GM18909 (cell line): ENCODE measurements around the gene PHETA1.
"Not testable (repeated sequence)": the region's sequence is repeated elsewhere in the genome, so short reads cannot be mapped to it uniquely, and the experiment has no call there.

ENCODE experiments used
- ATAC-seq: cut with Tn5 transposase; IDR thresholded peaks from one replicate; pipeline ENCODE4 v1.9.1; 2021; ENCODE audit warnings: mild to moderate bottlenecking; ENCODE audit not compliant: unreplicated experiment, poor library complexity

PHETA1 gene

DNA sequence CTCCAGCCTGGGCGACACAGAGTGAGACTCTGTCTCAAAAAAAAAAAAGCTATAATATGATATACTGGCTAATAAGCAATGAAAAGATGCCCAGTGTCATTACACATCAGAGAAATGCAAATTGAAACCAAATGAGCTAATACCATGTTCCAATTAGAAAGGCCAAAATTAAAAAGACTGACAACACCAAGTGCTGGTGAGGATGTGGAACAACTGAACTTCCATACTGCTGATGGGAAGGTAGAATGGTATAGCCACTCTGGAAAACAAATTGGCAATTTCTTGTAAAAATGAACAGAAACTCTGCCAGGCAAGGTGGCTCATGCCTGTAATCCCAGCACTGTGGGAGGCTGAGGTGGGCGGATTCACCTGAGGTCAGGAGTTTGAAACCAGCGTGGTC lies 8.5 kb upstream of the PHETA1 start:
- ATAC-seq = no peak

- not testable (repeated sequence) for ATAC-seq
Observed at GRCh38 chr12:111373231-111373630, 4.3 kb upstream of the PHETA1 start.

- ATAC-seq = no peak
Observed at GRCh38 chr12:111369496-111370220, 763 bp upstream of the PHETA1 start.

DNA sequence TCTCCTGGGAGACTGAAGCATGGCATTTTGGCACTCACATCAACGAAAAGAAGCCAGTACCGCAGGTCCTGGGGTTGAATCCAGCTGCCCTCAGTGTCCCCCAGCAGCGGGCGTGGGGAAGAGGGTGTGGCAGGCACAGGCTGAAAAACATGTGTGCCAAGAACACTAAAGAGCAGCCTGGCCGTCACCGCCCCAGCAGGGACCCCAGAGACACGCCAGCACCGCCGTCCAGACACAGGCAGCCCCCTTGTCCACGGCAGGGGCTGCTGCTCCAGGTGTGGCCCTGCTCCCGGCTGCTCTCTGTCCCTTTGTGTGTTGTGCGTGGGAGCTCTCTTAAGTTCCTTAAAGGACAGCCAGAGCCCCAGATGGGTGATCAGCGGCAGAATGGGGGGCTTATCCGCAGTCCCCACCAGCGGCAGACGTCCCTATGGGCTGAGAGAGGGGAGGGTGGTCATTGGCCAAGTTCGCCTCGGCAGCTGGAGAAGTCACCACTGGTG lies 556 bp downstream of the PHETA1 start:
- no peak for ATAC-seq

DNA sequence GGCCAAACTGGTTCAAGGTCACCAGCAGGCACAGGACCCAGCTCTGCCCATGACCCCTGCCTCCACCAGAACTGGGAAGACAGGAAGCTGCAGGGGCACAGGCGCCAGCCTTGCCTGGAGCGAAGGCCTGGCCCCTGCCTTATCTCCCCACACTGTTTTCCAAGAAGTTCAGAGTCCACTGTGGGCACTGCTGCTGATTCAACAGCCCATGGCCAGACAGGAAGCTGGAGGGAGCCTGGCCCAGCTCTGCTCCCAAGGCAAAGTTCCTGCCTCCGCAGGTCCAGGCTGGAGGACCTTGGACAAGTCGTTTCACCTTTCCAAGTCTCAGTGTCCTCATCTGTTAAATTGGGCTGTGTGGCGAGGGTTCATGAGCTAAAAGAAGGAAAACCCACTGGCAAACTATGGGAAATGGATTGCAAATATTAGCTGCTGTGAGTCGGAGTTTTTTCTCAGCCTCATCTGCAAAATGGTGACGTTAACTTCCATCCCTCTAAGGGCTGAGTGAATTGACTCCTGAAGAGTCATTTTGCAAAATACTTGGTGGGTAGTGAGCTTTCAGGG lies 1.2 kb downstream of the PHETA1 start:
- no peak for ATAC-seq

GRCh38 chr12:111366583-111366982 lies 2.3 kb downstream of the PHETA1 start:
- no peak for ATAC-seq

DNA sequence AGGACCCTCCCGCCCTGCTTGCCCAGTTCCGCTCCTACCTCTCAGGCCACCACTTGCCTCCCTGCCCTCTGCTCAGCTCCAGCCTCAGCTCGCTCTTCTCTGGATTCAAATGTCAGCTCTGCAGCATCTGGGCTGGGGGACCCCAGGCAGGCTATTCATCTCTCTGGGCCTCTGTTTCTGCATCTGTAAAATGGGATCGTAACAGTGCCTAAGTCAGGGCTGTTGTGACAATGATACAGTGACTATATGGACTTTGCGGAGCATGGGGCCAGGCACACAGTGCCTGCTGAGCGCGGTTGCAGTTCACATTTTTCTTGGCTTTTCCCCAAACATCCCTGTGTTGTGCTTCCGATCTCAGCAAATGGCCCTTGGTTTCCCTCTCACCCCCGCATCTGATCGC lies 2.8 kb downstream of the PHETA1 start:
- ATAC-seq = no peak

DNA sequence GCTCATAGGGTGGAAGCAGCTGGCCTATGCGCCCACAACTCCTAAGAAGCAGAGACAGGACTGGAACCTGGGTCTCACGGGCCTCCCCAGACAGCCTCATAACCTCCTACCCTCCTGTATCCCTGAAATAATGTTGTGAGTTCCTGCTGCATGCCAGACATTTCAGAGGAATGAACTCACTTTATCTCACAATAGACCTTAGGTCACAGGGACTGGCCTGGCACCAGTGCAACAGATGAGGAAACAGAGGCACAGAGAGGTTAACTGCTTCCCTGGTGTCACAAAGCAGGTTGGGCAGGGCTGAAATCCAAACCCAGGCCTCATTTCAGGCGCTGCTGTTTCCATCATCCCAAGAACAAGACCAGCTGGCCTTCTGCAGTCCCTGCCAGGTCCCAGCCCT lies 5.3 kb downstream of the PHETA1 start:
- no peak for ATAC-seq

- no peak for ATAC-seq
Observed at GRCh38 chr12:111362687-111363475, 6.0 kb downstream of the PHETA1 start.

- ATAC-seq = no peak
Observed at GRCh38 chr12:111361717-111362576, 6.9 kb downstream of the PHETA1 start.

GRCh38 chr12:111361073-111361716 lies 7.7 kb downstream of the PHETA1 start:
- no peak for ATAC-seq

DNA sequence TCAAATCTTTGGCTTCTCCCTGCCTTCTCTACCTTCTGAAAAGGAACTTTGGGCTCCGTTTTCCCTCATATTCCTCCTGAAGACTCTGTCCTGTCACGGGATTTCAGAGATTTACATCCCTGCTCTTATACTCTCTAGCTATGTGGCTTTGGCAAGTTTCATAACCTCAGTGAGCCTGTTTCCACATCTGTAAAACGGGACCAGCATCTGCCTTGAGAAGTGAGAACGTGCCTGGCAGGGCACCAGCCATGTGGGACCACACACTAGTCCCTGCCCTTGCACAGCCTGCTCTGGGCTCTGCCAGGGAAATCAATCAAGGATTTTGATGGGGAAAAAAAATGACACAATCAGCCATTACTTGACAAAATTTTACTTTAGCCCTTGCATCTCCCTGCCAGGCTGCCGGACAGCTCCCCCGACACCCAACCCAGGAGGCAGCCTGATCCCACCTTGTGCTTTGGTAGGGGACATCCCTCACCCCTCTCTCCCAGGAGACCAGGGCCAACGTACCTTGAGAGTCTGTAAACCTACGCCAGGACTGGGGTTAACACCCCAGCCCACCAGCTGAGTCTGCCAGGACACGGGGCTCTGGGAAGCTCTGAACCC lies 8.5 kb downstream of the PHETA1 start:
- no peak for ATAC-seq

DNA sequence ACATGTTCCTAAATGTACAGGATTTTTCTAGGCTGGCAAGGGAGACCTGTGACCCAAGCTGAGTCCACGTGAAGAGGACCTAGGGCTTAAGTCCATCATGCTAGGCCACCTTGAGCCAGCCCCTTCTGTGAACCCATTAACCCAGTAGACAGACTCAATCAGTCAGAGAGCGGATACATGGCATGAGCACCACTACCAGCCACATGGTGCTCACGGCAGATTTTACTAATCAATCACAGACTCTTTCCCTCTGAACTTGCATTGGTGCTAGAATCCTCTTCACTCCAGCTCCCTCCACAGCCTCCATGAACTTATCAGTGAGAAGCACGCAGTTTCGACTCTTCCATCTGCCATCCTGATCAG lies 9.0 kb downstream of the PHETA1 start:
- ATAC-seq = no peak

DNA sequence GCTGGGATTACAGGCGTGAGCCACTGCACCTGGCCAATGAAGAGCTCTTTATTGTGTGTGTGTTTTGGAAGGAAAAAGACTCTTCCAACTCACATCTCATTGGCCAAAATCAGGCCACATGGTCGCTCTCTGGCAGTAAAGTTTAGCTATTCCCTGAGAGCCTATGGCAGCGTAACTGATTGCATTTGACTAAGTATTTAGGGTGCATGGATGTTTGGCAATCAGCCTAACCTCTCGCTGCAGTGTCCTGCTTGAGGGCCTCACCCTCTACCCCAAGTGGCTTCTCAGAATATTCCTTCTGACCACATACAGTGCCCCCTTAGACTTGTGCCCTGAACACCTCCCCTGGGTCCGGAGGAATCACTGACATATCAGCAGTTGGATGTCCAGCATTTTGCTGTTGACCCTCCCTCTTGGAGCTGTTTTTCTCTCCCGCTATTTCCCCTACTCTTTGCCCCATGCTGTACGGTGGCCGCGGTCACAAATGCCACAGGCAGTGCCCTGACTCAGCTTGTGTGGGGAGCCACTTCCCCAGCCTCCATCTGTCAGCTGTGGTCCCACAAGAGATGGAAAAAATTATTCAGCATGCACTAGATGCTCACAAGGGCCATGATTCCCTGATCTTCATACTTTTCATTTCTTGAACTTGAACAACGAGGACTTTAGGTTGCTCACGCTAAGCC lies 9.5 kb downstream of the PHETA1 start:
- ATAC-seq = no peak

DNA sequence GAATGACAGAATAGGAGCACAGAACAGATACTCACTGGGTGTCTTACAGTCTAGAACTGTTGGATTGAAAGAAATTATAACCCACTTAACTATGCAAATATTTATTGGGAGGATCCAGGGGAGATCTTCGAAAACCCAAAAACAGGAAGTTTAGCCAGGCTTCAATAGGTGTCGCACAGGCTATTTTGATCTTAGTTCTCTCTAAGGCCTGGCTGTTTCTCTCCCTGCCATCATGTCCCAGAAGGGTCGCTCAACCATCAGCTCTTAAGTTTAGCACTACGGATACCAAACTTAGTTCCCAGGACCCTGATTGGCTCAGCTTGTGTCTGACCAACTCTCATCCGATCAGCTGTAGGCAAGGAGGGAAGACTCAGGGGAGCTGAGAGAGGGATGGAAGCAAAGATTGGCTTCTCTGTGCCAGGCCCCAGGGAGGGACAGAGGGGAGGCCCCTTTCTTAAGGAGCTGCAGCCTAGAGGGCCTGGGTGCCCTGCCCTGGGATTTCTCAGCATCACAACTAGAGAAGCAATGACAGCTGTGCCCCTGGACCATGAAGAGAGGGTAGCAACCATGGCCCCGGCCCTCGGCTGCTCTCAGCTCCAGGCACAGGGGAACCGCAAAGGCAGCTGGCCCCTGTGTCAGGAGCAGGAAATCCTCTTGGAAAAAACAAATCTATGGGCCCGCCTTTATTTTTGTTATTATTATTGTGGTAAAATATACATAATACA lies 13.5 kb downstream of the PHETA1 start:
- no peak for ATAC-seq

- no peak for ATAC-seq
Observed at GRCh38 chr12:111354511-111354910, 14.4 kb downstream of the PHETA1 start.

- ATAC-seq = no peak
Observed at GRCh38 chr12:111353603-111354295, 15.1 kb downstream of the PHETA1 start.

- no peak for ATAC-seq
Observed at GRCh38 chr12:111353026-111353425, 15.9 kb downstream of the PHETA1 start.
